Gastrocnemius medialis (tissue), 4 donors: ENCODE measurements around the gene RSPH10B2.
"Not testable (repeated sequence)": the region's sequence is repeated elsewhere in the genome, so short reads cannot be mapped to it uniquely, and the experiment has no call there.

Experiments
- POLR2A ChIP-seq, 2 donors: fragments of 450-650 bp; IDR thresholded peaks; one replicate each; pipeline ENCODE4 v1.6.1; 2017; ENCODE audit warnings: antibody characterized with exemption in 2 of 2, mild to moderate bottlenecking in 2 of 2, moderate library complexity in 2 of 2
- TF ChIP-seq, protein P1 (sequence below), 5 experiments: fragments of 450-650 bp in 3 of 5; fragments of 200-600 bp in 2 of 5; sonication (generic) in 2 of 5; IDR thresholded peaks in 4 of 5; conservative IDR thresholded peaks in 1 of 5; 1 replicate in 4 of 5; 2 replicates in 1 of 5; pipeline ENCODE4 v1.5.1; 2016 to 2019; ENCODE audit warnings: antibody characterized with exemption in 5 of 5, mild to moderate bottlenecking in 3 of 5, moderate library complexity in 3 of 5

DNA sequence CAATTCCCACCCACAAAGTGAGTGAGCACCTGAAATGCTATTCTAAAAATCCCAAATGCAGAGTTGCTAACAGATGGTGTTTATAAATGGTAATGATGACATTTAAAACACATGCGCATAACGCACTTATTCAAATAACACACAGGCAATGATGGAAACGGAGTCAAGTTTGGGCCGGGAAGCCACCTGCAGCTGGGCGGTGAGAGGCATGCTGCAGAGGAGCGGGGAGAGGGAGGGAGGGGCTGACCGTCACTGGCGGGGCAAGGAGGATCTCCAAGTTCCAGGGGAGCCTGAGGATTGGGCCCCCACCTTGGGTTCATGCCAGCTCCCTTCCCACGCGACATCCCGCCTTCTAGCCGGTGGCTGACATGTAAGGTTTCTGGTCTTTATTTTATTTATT is 7.3 kb downstream of the RSPH10B2 start:
- TF ChIP-seq, protein P1, sequence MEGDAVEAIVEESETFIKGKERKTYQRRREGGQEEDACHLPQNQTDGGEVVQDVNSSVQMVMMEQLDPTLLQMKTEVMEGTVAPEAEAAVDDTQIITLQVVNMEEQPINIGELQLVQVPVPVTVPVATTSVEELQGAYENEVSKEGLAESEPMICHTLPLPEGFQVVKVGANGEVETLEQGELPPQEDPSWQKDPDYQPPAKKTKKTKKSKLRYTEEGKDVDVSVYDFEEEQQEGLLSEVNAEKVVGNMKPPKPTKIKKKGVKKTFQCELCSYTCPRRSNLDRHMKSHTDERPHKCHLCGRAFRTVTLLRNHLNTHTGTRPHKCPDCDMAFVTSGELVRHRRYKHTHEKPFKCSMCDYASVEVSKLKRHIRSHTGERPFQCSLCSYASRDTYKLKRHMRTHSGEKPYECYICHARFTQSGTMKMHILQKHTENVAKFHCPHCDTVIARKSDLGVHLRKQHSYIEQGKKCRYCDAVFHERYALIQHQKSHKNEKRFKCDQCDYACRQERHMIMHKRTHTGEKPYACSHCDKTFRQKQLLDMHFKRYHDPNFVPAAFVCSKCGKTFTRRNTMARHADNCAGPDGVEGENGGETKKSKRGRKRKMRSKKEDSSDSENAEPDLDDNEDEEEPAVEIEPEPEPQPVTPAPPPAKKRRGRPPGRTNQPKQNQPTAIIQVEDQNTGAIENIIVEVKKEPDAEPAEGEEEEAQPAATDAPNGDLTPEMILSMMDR (IDR thresholded peaks at IDR 0.05 in 4 of 5, conservative IDR thresholded peaks at IDR 0.05 in 1 of 5), result not testable (repeated sequence)
- not testable (repeated sequence) for TF ChIP-seq POLR2A (IDR thresholded peaks at IDR 0.05)
